Skin of body (tissue), 3 donors: Measurements from ENCODE around the gene C20orf204. TPM values are rescaled to one million over a fixed set of nuclear protein-coding genes. Genes with fewer than 3 reads are reported as not detected.
"Not testable (repeated sequence)": the region's sequence is repeated elsewhere in the genome, so short reads cannot be mapped to it uniquely, and the experiment has no call there.

ENCODE experiments used
- DNase-seq: peaks from one replicate; lab custom pipeline; 2025; lab: John Stamatoyannopoulos, UW
- small RNA-seq: library from RNA; depleted of rRNA; stranded (forward); fragments of <200 nt; gene quantifications from one replicate; pipeline ENCODE3, GENCODE V24; 2014; ENCODE audit warnings: low replicate concordance
- total RNA-seq: library from RNA; depleted of rRNA; stranded (reverse); fragments of >200 nt; gene quantifications from one replicate; pipeline ENCODE4 v1.2.3, GENCODE V29; 2014

The C20orf204 gene
- total RNA-seq, 1 donor from 2014 or later, result 0.39 TPM

DNA sequence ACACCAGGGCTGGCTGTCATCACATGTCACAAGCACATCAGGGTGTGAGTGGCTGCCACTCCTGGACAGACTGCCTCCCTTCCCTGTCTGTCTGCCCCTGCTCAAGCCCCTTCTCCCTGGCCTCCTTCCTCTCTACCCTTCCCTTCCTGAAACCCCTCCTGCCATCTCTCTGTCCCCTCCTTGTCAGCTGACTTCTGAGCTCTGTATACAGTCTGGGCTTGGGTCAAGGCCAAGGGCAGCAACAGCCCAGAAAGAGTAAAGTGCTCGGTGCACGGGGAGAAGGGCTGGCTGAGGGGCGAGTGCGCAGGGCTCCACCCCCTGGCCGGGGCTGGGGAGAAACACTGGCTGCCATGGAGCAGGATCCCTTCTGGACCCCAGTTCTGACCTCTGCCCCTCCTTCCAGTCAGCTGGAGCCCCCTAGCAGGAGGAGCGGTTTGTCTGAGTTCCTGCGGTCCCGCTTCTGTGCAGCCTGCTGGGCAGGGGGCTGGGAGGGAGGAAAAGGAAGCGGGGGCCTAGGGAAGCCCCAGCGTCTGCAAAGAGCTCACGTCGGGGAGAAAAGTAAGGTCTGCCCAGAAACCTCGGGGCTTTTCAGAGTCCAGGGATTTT lies 46.2 kb downstream of the C20orf204 start:
- DNase-seq, result no peak

- DNase-seq, result no peak
Observed at GRCh38 chr20:64082820-64083377, 46.9 kb downstream of the C20orf204 start.

GRCh38 chr20:64083378-64083803 lies 47.4 kb downstream of the C20orf204 start:
- peak; percentile 25 for DNase-seq

- DNase-seq, result no peak
Observed at GRCh38 chr20:64083804-64084684, 48.1 kb downstream of the C20orf204 start, which contains the start of gene LKAAEAR1. LKAAEAR1 (minus strand) TSS chr20:64084398; CDS start chr20:64084219, 179 bp downstream.

DNA sequence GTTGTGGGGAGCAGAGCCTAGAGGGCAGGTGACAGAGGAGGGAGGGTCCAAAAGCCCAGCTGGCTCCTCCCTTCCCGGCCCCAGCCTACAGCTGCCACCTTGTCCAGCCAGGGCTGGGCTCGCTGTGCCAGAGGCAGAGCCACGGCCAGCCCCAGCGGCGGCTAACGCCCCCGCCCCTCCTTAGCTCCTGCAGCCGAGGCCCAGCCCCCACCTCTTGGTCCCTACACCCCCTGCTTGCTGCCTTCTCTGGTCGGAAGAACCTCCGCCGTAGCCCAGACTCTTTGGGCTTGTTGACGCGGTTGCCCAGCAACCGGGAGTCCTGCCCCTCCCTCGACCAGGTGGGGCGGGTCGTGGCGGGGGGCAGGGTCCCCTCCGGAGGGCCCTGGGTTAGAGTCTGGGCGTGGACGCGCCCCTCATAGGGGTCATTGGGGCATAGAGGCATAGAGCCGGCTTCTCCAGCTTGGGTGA lies 48.7 kb downstream of the C20orf204 start:
- no peak for DNase-seq

- no peak for DNase-seq
Observed at GRCh38 chr20:64086801-64087200, 50.8 kb downstream of the C20orf204 start.

GRCh38 chr20:64087226-64087825 lies 51.3 kb downstream of the C20orf204 start:
- DNase-seq, result not testable (repeated sequence)

GRCh38 chr20:64088586-64088985 lies 52.6 kb downstream of the C20orf204 start:
- not testable (repeated sequence) for DNase-seq

Small RNAs within 50 kb of the gene (small RNA-seq; reads per million reads assigned to genes)
- gene AL355803.1, result not detected
- not detected for gene MIR6813

Other genes starting within 250 kb of the C20orf204 start
- 8.3 TPM for gene ZBTB46, start 204.9 kb upstream of the C20orf204 start, total RNA-seq
- gene ABHD16B, start 174.7 kb upstream of the C20orf204 start, total RNA-seq, result not detected
- gene TPD52L2, start 170.9 kb upstream of the C20orf204 start, total RNA-seq, result 39.3 TPM
- 20.9 TPM for gene DNAJC5, start 141.1 kb upstream of the C20orf204 start, total RNA-seq
- 23.0 TPM for gene UCKL1, start 79.8 kb upstream of the C20orf204 start, total RNA-seq
- 9.7 TPM for gene ZNF512B, start 66.3 kb upstream of the C20orf204 start, total RNA-seq
- gene SAMD10, start 56.5 kb upstream of the C20orf204 start, total RNA-seq, result 1.6 TPM
- gene PRPF6, start 55.0 kb upstream of the C20orf204 start, total RNA-seq, result 39.9 TPM
- gene SOX18, start 13.5 kb downstream of the C20orf204 start, total RNA-seq, result 3.7 TPM
- 15.1 TPM for gene TCEA2, start 27.0 kb downstream of the C20orf204 start, total RNA-seq
- gene RGS19, start 43.3 kb downstream of the C20orf204 start, total RNA-seq, result 6.6 TPM
- 0.89 TPM for gene OPRL1, start 43.9 kb downstream of the C20orf204 start, total RNA-seq
- gene LKAAEAR1, start 48.2 kb downstream of the C20orf204 start, total RNA-seq, result 0.39 TPM
- not detected for gene NPBWR2, start 71.4 kb downstream of the C20orf204 start, total RNA-seq
- gene MYT1, start 128.3 kb downstream of the C20orf204 start, total RNA-seq, result 0.20 TPM
- gene PCMTD2, start 219.6 kb downstream of the C20orf204 start, total RNA-seq, result 81.8 TPM